ENCODE data around the gene DHDH.

The DHDH gene

GRCh38 chr19:48950159-48950558 is 16.7 kb downstream of the DHDH start:
- DNase-seq (ENCODE audit: low read depth in 3 of 3), result no peak

GRCh38 chr19:48950830-48951519 is 17.5 kb downstream of the DHDH start:
- no peak for DNase-seq (ENCODE audit: low read depth in 3 of 3)

DNA sequence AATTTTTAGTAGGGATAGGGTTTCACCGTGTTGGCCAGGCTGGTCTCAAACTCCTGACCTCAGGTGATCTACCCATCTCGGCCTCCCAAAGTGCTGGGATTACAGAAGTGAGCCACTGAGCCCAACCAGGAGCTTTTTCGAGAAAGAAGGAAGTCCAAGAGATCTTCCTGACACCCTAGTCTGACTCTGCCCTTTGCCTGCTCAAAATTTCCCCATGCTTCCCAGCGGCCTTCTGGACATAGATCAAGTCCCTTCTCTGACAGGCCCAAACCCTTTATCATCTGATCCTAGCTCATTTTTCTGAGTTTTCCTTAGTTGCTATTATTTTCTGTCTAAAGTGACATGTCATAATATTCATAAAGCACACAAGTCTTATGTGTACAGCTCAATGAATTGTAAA is 19.6 kb downstream of the DHDH start:
- DNase-seq (ENCODE audit: low read depth in 3 of 3), result no peak

DNA sequence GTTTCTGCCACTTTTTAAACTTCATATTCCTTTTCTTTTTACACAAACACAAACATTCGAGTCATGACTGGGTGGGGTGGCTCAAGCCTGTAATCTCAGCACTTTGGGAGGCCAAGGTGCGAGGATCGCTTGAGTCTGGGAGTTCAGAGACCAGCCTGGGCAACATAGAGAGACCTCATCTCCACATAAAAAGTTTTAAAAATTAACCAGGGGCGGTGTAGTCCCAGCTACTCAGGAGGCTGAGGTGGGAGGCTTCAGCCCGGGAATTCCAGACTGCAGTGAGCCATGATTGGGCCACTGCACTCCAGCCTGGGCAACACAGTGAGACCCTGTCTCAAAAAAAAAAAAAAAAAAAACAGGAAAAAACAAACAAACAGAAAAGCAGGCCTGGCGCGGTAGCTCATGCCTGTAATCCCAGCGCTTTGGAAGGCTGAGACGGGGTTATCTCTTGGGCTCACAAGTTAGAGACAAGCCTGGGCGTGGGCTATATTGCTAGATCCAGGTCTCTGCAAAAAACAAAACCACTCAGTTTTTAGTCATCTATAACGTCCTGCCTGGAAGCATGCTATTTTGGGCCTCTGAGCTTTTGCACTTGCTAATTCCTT is 20.6 kb downstream of the DHDH start:
- no peak for DNase-seq (ENCODE audit: low read depth in 3 of 3)

DNA sequence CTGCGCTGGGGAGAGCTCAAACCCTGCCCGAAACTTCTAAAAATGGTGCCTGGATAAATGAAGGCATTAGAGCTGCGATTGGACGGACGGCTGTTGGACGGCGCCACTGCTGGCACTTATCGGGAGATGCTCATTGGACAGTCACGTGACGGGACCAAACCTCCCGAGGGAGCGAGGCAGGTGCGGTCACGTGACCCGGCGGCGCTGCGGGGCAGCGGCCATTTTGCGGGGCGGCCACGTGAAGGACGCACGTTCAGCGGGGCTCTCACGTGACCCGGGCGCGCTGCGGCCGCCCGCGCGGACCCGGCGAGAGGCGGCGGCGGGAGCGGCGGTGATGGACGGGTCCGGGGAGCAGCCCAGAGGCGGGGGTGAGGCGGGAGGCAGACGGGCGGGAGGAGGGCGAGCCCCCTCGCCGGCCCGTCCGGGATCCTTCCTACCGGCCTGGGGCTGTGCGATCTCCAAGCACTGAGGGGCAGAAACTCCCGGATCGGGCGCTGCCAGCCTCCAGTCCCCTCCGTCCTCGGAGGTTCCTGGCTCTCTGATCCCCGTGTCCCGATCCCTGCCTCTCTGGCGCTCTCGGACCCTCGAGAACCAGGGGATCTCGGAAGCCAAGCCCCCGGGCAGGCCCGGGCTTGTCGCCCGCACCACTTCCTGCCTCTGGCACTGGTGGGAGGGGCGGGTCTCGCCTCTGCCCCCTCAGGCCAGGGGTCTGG is 21.3 kb downstream of the DHDH start, which contains the start of gene BAX:
Gene BAX, plus strand, starts transcription at position 281 of the 713 bp plus-strand sequence. Its CDS starts 54 bp downstream, at position 335.
- DNase-seq (ENCODE audit: low read depth in 3 of 3), result peak; percentile 79 to 90 (median 79)

GRCh38 chr19:48955308-48955958 is 21.9 kb downstream of the DHDH start:
- no peak for DNase-seq (ENCODE audit: low read depth in 3 of 3)

- no peak for DNase-seq (ENCODE audit: low read depth in 3 of 3)
Measured at GRCh38 chr19:48958006-48958405, 24.5 kb downstream of the DHDH start.

- DNase-seq (ENCODE audit: low read depth in 3 of 3), result no peak
Measured at GRCh38 chr19:48959341-48960239, 26.1 kb downstream of the DHDH start.

DNA sequence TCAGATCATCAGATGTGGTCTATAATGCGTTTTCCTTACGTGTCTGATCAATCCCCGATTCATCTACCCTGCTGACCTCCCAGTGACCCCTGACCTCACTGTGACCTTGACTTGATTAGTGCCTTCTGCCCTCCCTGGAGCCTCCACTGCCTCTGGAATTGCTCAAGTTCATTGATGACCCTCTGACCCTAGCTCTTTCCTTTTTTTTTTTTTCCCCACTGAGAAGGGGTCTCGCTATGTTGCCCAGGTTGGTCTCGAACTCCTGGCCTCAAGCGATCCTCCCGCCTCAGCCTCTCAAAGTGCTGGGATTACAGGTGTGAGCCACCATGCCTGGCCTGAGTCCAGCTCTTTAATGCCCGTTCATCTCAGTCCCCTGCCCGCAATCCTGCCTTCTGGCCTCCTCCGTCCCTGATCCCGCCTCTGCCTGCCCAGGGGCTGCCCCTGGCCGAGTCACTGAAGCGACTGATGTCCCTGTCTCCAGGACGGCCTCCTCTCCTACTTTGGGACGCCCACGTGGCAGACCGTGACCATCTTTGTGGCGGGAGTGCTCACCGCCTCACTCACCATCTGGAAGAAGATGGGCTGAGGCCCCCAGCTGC is 27.7 kb downstream of the DHDH start:
- DNase-seq (ENCODE audit: low read depth in 3 of 3), result no peak

DNA sequence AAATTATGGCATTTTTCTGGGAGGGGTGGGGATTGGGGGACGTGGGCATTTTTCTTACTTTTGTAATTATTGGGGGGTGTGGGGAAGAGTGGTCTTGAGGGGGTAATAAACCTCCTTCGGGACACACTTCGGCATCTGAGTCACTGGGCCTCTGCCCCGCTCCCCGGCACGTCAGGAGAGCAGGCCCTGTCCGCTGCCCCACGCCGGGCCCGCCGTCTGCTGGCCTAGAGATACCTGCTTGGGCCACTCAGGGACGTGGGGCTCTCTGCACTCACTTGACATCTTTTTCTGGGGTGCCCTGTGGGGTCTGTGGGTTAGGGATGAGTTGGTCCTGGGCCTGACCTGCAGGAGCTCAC is 28.2 kb downstream of the DHDH start:
- no peak for DNase-seq (ENCODE audit: low read depth in 3 of 3)

DNA sequence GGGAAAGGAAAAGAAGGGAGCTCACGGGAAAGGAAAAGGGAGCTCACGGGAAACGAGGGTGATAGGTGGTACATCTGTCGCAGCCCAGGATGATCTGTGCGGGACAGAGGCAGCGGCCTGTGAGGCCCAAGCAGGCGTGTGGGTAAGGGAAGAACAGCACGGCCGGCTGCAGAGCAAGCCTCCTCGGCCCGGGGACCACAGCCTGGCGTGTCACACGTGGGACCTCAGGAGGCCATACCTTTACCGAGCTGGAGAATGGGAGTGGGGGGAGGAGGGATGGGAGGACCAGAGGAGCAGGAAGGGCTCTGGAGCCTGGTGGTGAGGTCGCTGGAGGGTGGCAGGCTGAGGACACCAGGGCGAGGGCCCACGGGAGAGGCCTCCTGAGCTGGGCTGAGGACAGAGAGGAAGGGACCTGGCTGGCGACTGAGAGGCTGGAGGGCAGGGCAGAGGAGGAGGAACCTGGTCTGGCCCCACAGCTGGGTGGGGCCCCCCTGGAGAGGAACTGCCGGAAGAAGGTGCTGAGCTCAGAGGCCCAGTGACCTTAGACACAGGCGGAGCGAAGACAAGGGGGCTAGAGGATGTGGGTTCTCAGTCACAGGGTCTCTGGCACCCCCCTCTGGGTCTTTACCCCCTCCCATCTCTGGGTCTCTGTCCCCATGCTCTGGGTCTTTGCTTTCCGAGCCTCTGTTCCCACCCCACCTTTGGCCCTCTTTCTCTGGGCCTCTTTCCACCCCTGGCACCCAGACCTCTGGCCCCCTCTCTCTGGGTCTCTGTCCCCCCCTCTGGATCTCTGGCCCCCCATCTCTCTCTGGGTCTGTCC is 28.7 kb downstream of the DHDH start:
- no peak for DNase-seq (ENCODE audit: low read depth in 3 of 3)

GRCh38 chr19:48962849-48963165 is 29.3 kb downstream of the DHDH start:
- no peak for DNase-seq (ENCODE audit: low read depth in 3 of 3)

- peak; percentile 39 to 54 (median 46) for DNase-seq (ENCODE audit: low read depth in 3 of 3)
Measured at GRCh38 chr19:48963371-48964204, 30.1 kb downstream of the DHDH start.

- no peak for DNase-seq (ENCODE audit: low read depth in 3 of 3)
Measured at GRCh38 chr19:48964205-48965039, 30.9 kb downstream of the DHDH start.

DNA sequence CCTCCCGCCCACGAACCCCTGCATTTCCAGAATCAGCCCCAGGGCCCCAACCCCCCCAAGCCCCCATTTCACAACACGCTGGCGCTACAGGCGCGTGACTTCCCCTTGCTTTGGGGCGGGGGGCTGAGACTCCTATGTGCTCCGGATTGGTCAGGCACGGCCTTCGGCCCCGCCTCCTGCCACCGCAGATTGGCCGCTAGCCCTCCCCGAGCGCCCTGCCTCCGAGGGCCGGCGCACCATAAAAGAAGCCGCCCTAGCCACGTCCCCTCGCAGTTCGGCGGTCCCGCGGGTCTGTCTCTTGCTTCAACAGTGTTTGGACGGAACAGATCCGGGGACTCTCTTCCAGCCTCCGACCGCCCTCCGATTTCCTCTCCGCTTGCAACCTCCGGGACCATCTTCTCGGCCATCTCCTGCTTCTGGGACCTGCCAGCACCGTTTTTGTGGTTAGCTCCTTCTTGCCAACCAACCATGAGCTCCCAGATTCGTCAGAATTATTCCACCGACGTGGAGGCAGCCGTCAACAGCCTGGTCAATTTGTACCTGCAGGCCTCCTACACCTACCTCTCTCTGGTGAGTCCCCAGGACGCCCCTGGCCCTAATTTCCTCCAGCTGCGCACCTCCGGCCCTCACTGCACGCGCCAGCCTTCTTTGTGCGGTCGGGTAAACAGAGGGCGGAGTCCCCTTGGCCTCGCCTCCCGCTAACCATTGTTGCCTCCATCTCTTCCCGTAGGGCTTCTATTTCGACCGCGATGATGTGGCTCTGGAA is 31.7 kb downstream of the DHDH start, which contains the start of gene FTL:
Gene FTL, plus strand, starts transcription at position 270 of the 766 bp plus-strand sequence. Its CDS starts 199 bp downstream, at position 469.
- peak; percentile 75 to 79 (median 76) for DNase-seq (ENCODE audit: low read depth in 3 of 3)

- DNase-seq (ENCODE audit: low read depth in 3 of 3), result peak; percentile 77 to 87 (median 80)
Measured at GRCh38 chr19:48965806-48966540, 32.5 kb downstream of the DHDH start.
